ENCODE data around the gene ACAP1. TPM values are rescaled to one million over a fixed set of nuclear protein-coding genes. Genes with fewer than 3 reads are reported as not detected.
A peak's percentile ranks its signal among the peaks of the same experiment; 100 is the strongest.

Gene ACAP1
- total RNA-seq, 1 donor from 2014 or later = 10.9 TPM

GRCh38 chr17:7308625-7309433 is 27.5 kb upstream of the ACAP1 start:
- no peak for TF ChIP-seq CTCF (IDR thresholded peaks at IDR 0.05; ENCODE audit: unreplicated experiment)
- no peaks in the 10 kb centered on the region for H3K9me3 Mint-ChIP-seq
- DNase-seq (ENCODE audit: low spot score in 2 of 2, unreplicated experiment in 2 of 2) = peak in 1 of 2 experiments; percentile 66
- peak overlapping the region; percentile 94 for H3K27ac Mint-ChIP-seq
- no peaks in the 10 kb centered on the region for H3K27me3 Mint-ChIP-seq (ENCODE audit: low read depth)
- peak overlapping the region; percentile 75 for H3K4me3 Mint-ChIP-seq
- peaks cover 27% of the 10 kb centered on the region for H3K4me1 Mint-ChIP-seq
- H3K36me3 Mint-ChIP-seq = peaks cover 27% of the 10 kb centered on the region

DNA sequence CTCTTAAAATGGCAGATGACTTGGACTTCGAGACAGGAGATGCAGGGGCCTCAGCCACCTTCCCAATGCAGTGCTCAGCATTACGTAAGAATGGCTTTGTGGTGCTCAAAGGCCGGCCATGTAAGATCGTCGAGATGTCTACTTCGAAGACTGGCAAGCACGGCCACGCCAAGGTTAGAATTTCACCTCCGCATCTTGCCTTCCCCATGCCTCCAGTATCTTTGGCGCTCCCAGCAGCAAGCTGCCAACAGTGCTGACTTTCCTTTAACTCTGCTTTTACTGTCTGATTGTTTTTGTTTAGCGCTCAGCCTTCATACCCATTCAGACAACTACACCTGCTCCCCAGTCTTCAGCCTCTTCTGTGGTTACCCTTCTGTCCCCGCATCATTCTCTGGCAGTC is 26.7 kb upstream of the ACAP1 start:
- Mint-ChIP-seq H3K27me3 (ENCODE audit: low read depth) (no peaks in the 10 kb centered on the region), H3K36me3 (peaks cover 29% of the 10 kb centered on the region), H3K4me1 (peaks cover 32% of the 10 kb centered on the region), H3K4me3 (peak overlapping the region; percentile 75), H3K9me3 (no peaks in the 10 kb centered on the region), H3K27ac (peak overlapping the region; percentile 94)
- TF ChIP-seq CTCF (IDR thresholded peaks at IDR 0.05; ENCODE audit: unreplicated experiment) = no peak
- DNase-seq (ENCODE audit: low spot score in 2 of 2, unreplicated experiment in 2 of 2) = no peak

GRCh38 chr17:7311110-7311705 is 25.1 kb upstream of the ACAP1 start:
- H3K4me1 Mint-ChIP-seq = peaks cover 34% of the 10 kb centered on the region
- no peak overlapping the region for H3K27ac Mint-ChIP-seq

DNA sequence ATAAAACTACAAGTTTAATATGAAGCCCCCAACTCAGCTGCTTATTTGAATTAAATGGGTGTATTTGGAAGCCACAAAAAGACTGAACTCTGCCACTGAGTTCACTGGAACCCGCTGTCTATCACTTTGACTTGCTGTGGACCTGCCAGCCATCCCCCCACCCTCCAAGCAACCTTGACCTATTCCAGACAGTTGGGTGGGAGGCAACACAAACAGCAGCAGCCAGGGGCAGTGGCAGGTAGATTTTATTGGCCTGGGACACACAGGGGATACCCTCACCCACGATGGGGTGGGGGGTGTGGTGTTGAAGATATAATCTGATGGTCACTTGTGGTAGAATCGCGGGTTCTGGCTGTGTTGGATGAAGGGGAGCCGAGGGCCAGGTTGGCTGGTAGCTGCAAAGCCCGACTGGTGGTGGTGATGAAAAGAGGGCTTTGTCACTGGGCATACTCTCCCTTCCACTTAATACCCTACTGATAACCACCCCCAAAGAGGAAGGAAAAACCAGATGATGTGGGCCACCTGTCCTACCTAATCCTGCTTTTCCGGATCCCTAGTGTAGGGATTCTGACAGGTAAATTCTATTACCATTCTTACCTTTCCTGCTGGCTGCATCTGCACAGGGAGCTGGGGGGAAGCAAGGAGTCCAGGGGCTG is 23.8 kb upstream of the ACAP1 start:
- no peaks in the 10 kb centered on the region for H3K9me3 Mint-ChIP-seq
- H3K36me3 Mint-ChIP-seq = peaks cover 31% of the 10 kb centered on the region
- TF ChIP-seq CTCF (IDR thresholded peaks at IDR 0.05; ENCODE audit: unreplicated experiment) = no peak
- DNase-seq (ENCODE audit: low spot score in 2 of 2, unreplicated experiment in 2 of 2) = no peak
- H3K27ac Mint-ChIP-seq = peak overlapping the region; percentile 16
- H3K4me1 Mint-ChIP-seq = peaks cover 32% of the 10 kb centered on the region
- no peaks in the 10 kb centered on the region for H3K27me3 Mint-ChIP-seq (ENCODE audit: low read depth)
- no peak overlapping the region for H3K4me3 Mint-ChIP-seq

More at GRCh38 chr17:7311110-7311705, 25.1 kb upstream of the ACAP1 start:
- no peaks in the 10 kb centered on the region for H3K27me3 Mint-ChIP-seq (ENCODE audit: low read depth)
- peaks cover 29% of the 10 kb centered on the region for H3K36me3 Mint-ChIP-seq
- no peak for DNase-seq (ENCODE audit: low spot score in 2 of 2, unreplicated experiment in 2 of 2)
- no peaks in the 10 kb centered on the region for H3K9me3 Mint-ChIP-seq
- no peak overlapping the region for H3K4me3 Mint-ChIP-seq
- no peak for TF ChIP-seq CTCF (IDR thresholded peaks at IDR 0.05; ENCODE audit: unreplicated experiment)

DNA sequence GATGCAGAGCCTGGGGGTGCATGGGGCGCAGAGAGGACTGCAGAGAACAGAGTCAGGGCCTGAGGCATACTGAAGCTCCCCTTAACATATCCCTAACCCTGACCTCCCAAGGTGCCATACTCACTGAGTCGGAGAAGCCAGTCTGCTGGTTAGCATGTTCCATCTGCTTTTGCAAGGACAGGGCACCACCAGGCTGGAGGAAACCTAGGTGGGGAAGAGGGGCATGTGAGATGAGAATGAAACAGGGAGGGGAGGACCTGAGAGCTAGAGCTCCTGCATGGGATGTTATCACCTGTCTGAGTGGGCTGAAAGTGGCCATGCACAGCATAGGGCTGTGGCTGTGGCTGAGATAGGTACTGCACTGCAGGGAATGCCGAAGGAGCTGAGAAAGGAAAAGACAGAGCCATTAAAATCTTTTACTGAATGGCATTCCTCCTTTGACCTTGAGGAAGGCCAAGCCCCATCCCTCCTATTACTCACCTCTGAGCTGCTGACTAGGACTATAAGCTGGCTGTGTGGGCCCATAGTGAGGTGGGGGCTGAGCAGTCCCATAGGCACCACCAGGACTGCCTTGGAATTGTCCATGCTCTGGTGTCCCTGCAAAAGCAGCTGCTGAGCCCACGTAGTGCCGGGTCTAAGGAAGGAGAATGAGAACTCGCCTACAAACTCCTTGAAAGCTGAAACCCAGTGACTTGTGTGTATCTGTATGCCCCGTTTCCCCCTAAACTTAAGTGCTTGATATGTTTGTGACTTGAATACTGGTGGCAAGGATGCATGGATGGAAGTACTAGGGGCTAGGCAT is 23.0 kb upstream of the ACAP1 start:
- no peak for TF ChIP-seq CTCF (IDR thresholded peaks at IDR 0.05; ENCODE audit: unreplicated experiment)
- Mint-ChIP-seq H3K9me3 (no peaks in the 10 kb centered on the region), H3K4me3 (peak overlapping the region; percentile 30), H3K4me1 (peaks cover 32% of the 10 kb centered on the region), H3K36me3 (peaks cover 35% of the 10 kb centered on the region), H3K27me3 (ENCODE audit: low read depth) (no peaks in the 10 kb centered on the region), H3K27ac (peak overlapping the region; percentile 16)
- DNase-seq (ENCODE audit: low spot score in 2 of 2, unreplicated experiment in 2 of 2) = no peak
